ENCODE data around the gene PIR.

Gene PIR

DNA sequence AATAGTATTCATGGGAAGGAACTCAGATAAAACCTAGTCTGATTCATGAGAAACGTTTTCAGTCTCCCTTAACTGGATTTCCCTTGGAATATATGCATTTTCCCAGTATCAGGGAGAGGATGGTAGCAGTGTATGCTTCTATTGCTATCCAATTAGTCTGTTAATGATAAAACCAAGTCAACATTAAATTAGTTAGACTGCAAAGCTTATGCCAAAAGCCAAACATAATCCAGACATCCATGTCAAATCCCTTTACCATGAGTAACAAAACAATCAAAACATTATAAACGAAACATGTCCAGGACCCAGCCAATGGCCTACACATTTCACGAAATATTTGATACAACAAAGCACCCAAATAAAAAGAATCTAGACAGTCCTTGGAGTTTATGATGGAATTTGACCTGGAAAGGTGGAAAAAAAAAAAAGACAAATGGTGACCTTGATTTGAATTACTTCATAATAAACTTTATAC lies 74.4 kb downstream of the PIR start:
- DNase-seq (ENCODE audit: low read depth in 3 of 3, low spot score in 1 of 3) = no peak

DNA sequence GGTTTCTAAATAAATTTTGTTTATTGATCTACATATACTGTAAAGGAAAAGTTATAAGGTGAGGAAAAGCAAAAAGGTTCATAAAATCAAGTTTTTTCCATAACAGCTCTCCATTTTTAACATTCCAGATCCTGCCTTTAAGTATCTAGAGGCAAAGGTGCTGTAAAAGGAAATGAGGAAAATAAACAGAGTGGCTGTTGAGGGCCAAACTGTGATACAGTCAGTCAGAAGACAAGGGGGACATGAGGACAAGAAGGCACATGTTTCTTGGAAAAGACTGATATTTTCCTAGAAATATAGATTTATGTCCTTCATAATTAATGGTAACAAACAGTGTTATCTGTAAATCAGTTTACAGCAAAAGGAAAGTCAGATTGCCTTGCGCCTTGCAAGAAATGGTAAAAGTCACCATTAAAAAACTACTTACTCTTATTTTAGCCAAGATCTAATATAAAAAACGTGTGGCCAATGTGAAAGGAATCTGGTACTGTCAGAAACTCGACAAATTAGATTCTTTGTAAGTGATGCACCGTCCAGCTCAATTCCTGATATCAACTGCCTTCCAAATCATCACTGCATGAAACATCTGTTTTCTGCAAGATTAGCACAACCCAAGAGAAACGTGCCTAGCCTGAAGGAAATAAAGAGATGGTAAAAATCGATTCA lies 75.0 kb downstream of the PIR start:
- DNase-seq (ENCODE audit: low read depth in 3 of 3, low spot score in 1 of 3) = no peak

DNA sequence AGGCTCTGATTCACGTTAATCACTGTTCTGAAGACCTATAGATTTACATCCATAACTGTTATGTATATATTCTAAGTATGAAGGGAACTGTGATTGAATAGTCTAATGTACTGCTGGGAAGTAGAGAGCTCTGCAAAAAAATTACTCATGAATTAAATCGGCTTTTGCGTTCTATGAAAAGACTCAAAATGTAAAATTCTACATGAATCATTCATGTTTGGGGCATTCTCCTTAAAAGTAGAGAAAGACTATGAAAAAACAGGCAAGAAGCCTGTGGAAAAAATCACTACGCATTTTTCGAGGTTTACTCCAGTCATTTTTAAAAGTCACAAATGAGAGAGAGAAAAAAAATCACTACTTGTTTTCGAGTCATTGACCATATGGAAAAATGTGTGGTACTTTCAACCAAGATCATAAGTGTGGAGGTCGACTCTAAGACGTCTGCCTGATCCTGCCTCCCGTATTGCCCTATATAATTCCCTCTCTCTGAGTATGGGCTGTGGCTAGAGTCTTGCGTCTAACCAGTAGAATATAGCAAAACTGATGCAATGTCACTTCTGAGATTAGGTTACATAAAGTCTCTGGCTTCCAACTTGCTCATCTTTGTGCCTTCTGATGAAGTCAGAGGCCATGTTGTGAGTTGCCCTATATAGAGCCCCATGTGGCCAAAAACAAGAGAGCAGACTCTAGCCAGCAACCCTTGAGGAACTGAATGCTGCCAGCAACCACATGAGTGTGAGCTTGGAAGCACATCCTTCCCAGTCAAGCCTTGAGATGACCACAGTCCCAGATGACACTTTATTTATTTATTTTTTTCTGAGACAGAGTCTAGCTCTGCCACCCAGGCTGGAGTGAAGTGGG lies 76.8 kb downstream of the PIR start:
- no peak for DNase-seq (ENCODE audit: low read depth in 3 of 3, low spot score in 1 of 3)

DNA sequence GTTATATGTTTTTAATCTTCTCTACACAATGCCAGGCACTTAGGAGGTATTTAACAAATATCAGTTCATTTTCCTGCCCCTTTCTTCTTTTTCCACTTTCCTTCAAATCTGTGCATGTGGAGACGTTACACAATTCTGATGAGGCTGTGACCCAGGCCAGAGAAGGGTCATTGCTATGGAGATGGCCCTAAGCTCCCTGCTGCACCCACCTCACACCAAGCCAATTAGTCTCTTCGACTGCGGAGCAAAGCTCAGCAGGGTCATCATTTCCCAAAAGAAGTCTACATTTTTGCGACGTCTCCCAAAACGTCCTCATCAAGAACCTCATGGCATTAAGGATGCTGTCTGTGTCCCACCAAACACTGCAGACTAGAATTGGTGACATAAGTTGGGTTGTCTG lies 80.0 kb downstream of the PIR start:
- no peak for DNase-seq (ENCODE audit: low read depth in 3 of 3, low spot score in 1 of 3)

DNA sequence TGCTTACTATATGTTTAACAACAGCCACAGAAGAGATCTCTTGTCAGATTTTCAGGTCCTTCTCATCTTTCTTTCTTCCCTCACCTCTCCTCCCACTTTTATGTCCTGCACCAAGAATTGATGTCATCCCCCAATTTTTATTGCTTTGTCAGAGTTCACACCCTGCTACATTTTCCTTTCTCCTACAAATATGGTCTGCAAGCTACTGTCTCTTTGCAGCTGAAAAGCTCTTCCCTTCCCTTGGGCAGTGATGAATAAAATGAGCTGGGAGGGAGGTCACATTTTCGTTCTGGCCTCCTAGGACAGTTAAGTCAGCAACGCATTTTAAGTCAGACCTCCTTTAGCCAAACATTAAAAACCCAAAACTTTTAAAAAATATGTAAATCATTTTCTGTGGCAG lies 82.2 kb downstream of the PIR start:
- no peak for DNase-seq (ENCODE audit: low read depth in 3 of 3, low spot score in 1 of 3)

DNA sequence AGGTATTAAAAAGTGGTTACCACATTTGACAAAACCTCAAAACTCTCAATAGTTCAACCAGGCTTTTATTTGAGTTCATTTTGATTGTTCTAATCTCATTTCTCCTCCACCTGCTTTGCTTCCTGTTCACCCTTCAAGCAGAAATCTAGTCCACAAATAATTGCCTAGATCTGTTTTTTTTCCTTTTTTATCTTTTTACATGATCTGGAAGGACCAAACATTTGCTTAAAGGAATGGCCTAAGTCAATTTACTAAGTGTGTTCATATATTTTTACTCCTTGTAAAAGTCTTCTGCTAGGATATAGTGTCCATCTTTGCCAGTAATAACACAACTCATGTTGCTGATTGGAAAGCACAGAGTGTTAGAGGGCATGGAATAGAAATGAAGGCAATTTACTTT lies 82.7 kb downstream of the PIR start:
- DNase-seq (ENCODE audit: low read depth in 3 of 3, low spot score in 1 of 3) = no peak

DNA sequence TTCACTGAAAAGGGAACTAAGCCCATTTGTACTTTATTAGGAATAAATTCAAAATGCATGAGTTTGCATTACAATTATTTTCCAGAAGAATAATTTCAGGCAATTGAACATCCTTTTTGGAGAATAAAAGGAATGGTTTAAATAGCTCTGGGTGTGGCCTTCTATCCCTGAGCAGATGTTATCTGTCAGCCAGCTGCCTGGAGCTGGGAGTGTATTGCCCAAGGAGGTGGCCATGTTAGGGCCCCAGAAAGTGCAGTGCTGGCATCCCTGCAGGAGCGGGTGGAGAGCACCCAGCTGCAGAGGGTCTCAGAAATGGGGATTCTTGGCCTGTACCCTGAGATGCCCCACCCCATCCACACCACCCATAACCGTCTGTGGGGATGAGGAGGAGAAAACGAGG lies 87.3 kb downstream of the PIR start:
- DNase-seq (ENCODE audit: low read depth in 3 of 3, low spot score in 1 of 3) = no peak

DNA sequence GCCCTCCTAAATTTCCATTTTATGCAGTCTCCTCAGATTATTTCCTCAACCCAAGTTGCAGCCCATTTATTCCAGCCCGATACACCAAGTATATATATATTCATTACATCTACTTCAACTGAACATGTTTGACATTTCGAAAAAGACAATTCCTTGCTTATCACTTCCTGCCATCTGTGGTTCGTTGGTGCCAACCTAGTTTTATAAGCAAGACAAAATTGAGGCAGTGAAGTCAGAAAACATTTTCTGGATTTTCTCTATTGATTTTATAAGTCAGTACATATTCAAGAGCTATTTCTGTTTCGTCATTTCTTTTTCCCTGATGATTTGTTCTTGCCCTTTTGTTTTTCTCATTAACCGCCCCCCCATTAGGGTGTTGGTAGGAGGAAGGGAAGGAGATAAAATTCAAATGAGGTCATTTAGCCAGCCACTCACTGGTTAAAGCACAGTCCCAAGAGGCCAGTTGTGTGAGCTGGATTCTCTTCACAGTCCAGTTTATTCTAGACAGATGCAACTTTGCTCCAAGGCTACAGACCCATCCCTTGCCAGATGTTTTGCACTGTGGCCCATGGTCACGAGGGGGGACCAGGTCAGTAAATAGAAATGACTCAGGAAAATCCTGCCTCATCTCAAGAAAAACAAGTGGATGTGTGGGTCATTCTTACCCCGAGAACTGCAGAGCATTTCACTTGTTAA lies 88.6 kb downstream of the PIR start:
- no peak for DNase-seq (ENCODE audit: low read depth in 3 of 3, low spot score in 1 of 3)

DNA sequence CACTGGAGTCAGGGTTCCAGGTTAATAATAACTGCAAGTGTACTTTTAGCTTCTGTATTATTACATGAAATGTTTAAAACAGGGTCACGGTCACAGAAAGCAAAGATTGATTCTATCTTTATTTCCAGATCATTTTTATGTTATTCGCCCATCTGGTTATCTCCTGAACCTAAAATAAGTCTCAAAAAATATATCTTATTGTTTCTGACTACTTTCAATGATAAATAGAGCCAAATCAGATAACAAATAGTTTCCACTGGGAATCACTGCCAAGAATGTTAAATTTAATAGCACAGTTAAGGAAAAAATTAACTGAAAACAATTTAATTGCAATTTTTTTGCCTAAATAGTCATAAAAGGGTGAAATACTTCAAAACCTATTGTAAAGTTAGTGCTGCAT lies 91.8 kb downstream of the PIR start:
- no peak for DNase-seq (ENCODE audit: low read depth in 3 of 3, low spot score in 1 of 3)

DNA sequence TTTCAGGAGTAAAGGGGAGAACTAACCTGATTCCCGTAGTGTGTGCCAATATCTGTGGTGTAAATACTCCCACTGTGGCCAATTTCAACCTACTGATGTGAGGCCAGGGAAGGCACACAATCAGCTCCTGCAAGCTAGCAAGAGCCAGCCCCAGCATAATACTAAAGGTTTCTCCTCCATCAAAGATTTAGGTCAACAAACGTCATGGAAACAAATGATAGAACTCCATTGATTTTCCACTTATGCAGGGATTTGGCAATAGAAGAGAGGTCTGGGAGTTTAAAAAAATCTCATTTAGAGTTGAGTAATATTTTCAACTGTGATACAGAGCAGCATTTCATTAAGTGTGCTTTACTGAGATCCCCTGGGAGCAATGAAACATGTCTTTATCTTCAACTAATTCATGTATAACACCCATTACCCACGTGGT lies 93.2 kb downstream of the PIR start:
- DNase-seq (ENCODE audit: low read depth in 3 of 3, low spot score in 1 of 3) = no peak

DNA sequence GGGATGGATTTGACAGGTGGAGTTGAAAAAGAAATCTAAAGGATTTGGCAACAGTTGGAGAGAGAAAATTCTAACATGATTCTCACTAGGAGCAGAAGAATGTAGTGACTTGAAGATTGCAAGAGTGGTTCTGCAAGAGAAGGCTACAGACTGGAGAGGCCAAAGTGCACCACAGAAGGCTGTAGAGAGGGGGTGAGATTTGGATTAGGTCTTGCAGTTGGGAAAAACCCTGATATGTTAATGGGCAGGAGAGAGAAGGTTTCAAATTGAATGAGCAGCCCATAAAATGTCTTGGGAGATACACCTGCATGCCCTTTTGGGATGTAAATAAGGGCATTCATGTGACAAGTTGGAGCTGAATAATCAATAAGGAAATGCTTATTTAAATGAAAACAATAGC lies 94.3 kb downstream of the PIR start:
- DNase-seq (ENCODE audit: low read depth in 3 of 3, low spot score in 1 of 3) = no peak

DNA sequence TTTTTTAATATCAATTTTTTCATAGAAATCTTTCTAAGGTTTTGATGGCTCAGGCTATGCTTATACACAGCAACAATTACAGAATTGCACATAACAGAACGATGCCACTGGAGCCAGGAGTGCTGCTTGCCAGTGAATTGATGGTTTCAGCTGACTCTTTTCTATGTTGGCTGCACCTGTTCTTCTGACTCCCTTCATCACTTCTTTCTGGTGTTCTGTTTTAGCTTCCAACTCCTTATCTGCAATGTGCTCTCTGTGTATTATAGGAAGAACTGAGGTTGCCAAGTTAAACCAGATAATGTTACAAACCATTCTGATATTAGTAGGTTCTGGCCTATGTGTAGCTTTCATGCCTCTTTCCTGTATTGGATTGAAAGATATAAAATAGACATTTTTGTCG lies 97.3 kb downstream of the PIR start:
- DNase-seq (ENCODE audit: low read depth in 3 of 3, low spot score in 1 of 3) = no peak

DNA sequence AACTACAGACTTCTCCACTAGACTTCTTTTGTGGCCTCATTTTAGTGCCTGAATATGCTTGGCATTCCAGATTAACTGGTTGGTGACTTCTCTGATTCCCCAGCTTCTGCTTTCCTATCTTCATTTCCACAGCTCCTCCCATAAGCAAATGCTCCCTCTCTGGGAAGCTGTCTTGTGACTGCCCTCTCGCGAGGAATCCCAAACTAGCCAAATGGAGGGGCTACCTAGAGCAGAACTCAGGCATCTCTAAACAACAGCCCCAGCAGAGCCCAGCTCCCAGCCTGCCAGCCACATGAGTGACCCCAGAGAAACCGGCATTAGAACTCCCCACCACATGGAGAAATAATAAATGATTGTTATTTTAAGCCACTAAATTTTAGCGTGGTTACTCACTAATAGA lies 101.3 kb downstream of the PIR start:
- no peak for DNase-seq (ENCODE audit: low read depth in 3 of 3, low spot score in 1 of 3)

DNA sequence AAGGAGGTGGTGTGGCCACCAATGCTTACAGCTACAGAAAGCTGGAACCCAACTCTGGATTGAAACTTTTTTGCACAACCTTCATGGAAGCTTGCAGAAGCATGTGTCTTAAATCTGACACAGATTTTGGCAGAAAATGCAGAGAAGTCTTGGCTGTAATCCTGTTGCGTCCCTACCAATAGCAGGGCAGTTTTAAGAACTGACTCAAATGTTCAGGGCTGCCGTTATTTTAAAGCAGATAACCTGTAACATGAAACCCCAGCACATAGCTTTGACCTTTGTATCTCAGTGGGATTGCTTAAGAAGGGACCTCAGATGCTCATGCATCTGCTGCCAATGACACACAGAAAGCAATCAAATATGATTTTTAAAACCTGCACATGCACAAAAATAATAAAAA lies 108.8 kb downstream of the PIR start, which contains the start of gene VEGFD:
VEGFD (minus strand) TSS at position 110 of the 400 bp plus-strand sequence. CDS start 467 bp downstream, outside the sequence.
- DNase-seq (ENCODE audit: low read depth in 3 of 3, low spot score in 1 of 3) = no peak

DNA sequence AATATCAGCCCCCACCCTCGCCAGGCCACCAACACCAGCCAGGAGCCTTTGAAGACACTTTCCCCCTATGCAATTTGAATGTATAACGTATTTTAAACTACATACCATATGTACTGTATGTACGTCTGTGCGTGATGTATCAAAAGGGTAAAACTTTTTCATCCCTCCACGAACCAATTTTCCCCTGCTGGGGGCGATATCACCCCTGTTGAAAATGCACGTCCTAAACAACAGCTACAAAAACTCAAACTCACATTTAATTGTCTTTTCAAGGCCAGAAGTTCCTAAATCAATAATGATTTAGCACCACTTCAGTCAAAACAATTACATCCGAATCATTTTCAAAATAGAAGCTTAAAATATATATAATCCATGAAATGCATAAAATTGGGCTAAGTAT lies 110.3 kb downstream of the PIR start:
- DNase-seq (ENCODE audit: low read depth in 3 of 3, low spot score in 1 of 3) = no peak

GRCh38 chrX:15376956-15377355 lies 116.2 kb downstream of the PIR start:
- no peak for DNase-seq (ENCODE audit: low read depth in 3 of 3, low spot score in 1 of 3)

GRCh38 chrX:15373976-15374375 lies 119.2 kb downstream of the PIR start:
- no peak for DNase-seq (ENCODE audit: low read depth in 3 of 3, low spot score in 1 of 3)

DNA sequence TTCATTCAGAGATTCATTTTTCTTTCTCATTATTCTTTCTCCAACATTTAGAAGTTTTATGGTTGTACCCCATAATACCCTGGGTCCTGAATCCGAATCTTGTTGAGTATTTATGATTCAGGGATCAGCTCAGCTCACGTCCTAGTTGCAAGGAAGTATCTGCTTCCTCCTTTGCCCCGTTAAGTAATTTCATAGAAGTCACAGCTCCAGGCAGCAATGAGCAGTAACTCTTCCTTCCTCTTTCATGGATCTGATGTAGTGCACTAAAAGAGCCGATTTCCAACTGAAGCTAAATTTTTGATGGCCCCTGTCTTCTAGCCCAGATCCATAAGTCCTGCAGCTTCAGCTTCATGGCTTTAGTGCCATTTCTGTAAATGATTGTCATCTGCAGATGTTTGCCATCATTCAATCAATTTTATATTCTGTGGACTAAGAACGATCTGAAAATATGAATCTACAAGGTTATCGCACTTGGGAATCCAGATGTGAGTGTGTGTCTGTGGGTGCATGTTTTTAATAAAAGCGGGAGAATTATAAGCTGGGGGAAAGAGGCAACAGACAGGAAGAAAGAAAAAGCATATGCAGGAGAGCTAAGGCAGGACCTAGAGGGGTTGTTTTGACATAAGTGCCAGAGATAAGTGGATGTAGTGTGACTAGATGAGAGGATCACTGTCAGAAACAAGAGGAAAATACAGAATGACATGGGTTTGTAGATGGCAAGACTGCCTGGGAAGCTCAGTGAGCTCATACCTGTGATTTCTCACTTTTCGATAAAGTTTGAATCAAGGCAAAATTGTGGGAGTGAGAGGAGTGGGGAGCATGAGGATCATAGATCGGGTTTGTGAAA lies 126.4 kb downstream of the PIR start:
- no peak for DNase-seq (ENCODE audit: low read depth in 3 of 3, low spot score in 1 of 3)

DNA sequence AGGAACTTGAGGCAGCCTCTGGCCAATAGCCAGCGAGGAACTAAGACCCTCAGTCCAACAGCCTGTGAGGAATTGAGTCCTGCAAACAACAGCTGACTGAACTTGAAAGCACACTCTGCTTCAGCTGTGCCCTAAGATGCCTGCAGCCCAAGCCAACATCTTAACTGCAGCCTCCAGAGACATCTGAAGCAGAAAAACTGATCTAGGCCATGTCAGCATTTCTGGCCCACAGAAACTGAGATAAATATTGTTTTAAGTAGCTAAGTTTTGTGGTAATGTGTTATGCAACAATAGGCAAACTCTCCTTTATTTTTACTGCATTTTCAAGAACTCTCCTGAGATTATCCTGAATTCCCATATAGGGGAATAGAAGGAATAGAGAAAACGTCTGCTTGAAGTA lies 133.4 kb downstream of the PIR start:
- DNase-seq (ENCODE audit: low read depth in 3 of 3, low spot score in 1 of 3) = no peak

DNA sequence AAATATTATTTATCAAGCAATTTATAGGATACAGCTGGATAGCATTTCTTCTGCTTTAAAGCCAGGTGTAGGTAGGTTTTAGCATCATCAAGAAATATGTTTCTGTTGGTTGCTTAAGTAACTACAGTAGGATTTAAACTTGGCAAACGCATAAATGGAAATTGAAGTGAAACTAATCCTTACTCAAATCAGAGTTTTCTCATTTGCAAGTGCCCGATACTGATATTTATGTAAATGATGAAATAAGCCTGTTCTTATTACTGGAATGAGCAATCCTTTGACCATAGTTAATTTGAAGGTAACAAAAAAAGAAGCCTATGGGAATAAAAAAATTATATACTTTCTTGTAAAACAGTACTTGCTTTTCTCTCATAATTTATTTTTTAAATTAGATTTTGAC lies 134.6 kb downstream of the PIR start:
- no peak for DNase-seq (ENCODE audit: low read depth in 3 of 3, low spot score in 1 of 3)

- no peak for DNase-seq (ENCODE audit: low read depth in 3 of 3, low spot score in 1 of 3)
Observed at GRCh38 chrX:15356444-15356843, 136.7 kb downstream of the PIR start.

All from stimulated activated CD4-positive, alpha-beta T cell treated with anti-CD3 and anti-CD28 coated beads, TNF-alpha, amount 100 ng/mL, for 1 hour (primary cell).